CD4-positive, alpha-beta memory T cell (primary cell): ENCODE measurements around the gene PRSS53. TPM values are rescaled to one million over a fixed set of nuclear protein-coding genes. Genes with fewer than 3 reads are reported as not detected.

Source experiments
- CTCF ChIA-PET: fragments of 350-600 bp; sonication (Branson Sonifier 250); formaldehyde crosslinking; loops from one replicate; lab custom pipeline; 2021; ENCODE audit warnings: inconsistent platforms; ENCODE audit not compliant: partially characterized antibody; lab: Charles Lee
- POLR2A ChIA-PET: fragments of 350-600 bp; sonication (Branson Sonifier 250); formaldehyde crosslinking; loops from one replicate; lab custom pipeline; 2021; ENCODE audit not compliant: partially characterized antibody; lab: Charles Lee
- DNase-seq, 5 donors: peaks; one replicate each; pipeline versions ENCODE4 v3.0.0 to v3.0.0-alpha.2; 2020 to 2022; ENCODE audit warnings: mixed read lengths in 1 of 5
- H3K27ac ChIP-seq: one replicate; pipeline ENCODE4 v1.7.0; 2013; ENCODE audit warnings: low read depth, low read length
- H3K27me3 ChIP-seq: 2 replicates; pipeline ENCODE4 v1.7.0; 2013; ENCODE audit warnings: mild to moderate bottlenecking, low read length, moderate library complexity; ENCODE audit not compliant: insufficient read depth
- H3K36me3 ChIP-seq: 2 replicates; pipeline ENCODE4 v1.7.0; 2013; ENCODE audit warnings: mild to moderate bottlenecking, low read length, moderate library complexity; ENCODE audit not compliant: insufficient read depth
- H3K4me1 ChIP-seq: 2 replicates; pipeline ENCODE4 v1.7.0; 2013; ENCODE audit warnings: mild to moderate bottlenecking, low read length, moderate library complexity; ENCODE audit not compliant: insufficient read depth
- H3K4me3 ChIP-seq, 2 donors: one replicate each; pipeline ENCODE4 v1.7.0; 2013; ENCODE audit warnings: low read length in 2 of 2, mild to moderate bottlenecking in 1 of 2
- H3K9me3 ChIP-seq, 2 donors: one replicate each; pipeline ENCODE4 v1.7.0; 2013; ENCODE audit warnings: low read length in 2 of 2, control low read depth in 1 of 2; ENCODE audit not compliant: control insufficient read depth in 1 of 2
- H3K27ac Mint-ChIP-seq, 7 donors: one replicate each; pipeline ENCODE4 v1.8.0; 2020 to 2021; ENCODE audit warnings: mixed read lengths in 7 of 7, mild to moderate bottlenecking in 6 of 7, inconsistent platforms in 3 of 7, moderate library complexity in 3 of 7
- H3K27me3 Mint-ChIP-seq, 2 donors: one replicate each; pipeline ENCODE4 v1.8.0; 2020 to 2021; ENCODE audit warnings: mixed read lengths in 2 of 2
- H3K36me3 Mint-ChIP-seq, 2 donors: one replicate each; pipeline ENCODE4 v1.8.0; 2020 to 2021; ENCODE audit warnings: mixed read lengths in 2 of 2, inconsistent platforms in 1 of 2, mild to moderate bottlenecking in 1 of 2
- H3K4me1 Mint-ChIP-seq, 4 donors: one replicate each; pipeline ENCODE4 v1.8.0; 2020 to 2021; ENCODE audit warnings: mixed read lengths in 4 of 4, mild to moderate bottlenecking in 1 of 4
- H3K4me3 Mint-ChIP-seq, 8 donors: one replicate each; pipeline ENCODE4 v1.8.0; 2020 to 2021; ENCODE audit warnings: mixed read lengths in 8 of 8, mild to moderate bottlenecking in 7 of 8, moderate library complexity in 6 of 8, inconsistent platforms in 3 of 8
- H3K9me3 Mint-ChIP-seq, 8 donors: one replicate each; pipeline ENCODE4 v1.8.0; 2020 to 2021; ENCODE audit warnings: mixed read lengths in 8 of 8, mild to moderate bottlenecking in 5 of 8, inconsistent platforms in 3 of 8, moderate library complexity in 1 of 8
- intact Hi-C: fragments of 100-400 bp; cut with micrococcal nuclease; formaldehyde crosslinking; loops from one replicate; pipeline ENCODE4 v1.15.1; 2023
- polyA plus RNA-seq, 2 donors: library from polyadenylated mRNA; unstranded; fragments of 300-500 nt; fragmentation: Illumina TruSeq; gene quantifications; one replicate each; pipeline ENCODE4 v1.2.3, GENCODE V29; 2021
- total RNA-seq, 2 experiments: library from RNA; stranded (reverse); gene quantifications; one replicate each; pipeline ENCODE4 v1.2.3, GENCODE V29; 2021

The PRSS53 gene
- total and polyA plus RNA-seq, 4 experiments from 2014 or later = 0.43 to 13.5 (median 7.0) TPM

DNA sequence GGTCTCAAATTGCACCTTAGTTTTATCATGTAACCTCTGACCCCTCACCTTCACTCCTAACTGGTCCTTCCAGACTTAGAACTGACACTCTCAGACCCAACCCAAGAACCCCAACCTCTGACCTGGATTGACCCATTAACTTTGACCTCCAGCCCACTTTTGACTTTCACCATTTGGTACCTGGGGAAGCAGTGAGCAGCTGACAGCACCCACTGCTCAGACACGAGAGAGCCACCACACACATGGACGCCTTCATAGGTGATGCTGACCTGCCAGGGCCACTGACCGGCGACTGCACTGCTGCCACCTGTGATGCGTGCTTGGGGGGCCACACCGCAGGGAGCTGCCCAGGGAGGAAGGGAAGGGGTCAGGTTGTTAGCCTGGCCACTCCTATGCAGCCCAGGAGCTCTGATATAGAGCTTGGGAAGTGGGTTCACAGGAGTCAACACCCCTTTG is 44.3 kb upstream of the PRSS53 start:
- peaks cover 12 to 30% of the 10 kb centered on the region in 2 donors for H3K36me3 Mint-ChIP-seq
- no peaks in the 10 kb centered on the region for H3K4me1 ChIP-seq
- DNase-seq = no peak
- no peak overlapping the region for H3K27ac ChIP-seq
- H3K36me3 ChIP-seq = peaks cover 19% of the 10 kb centered on the region
- H3K4me3 Mint-ChIP-seq = no peak overlapping the region
- ChIA-PET POLR2A (interaction anchor here (1.0 to 1.5 kb wide), 2 partner anchors 9 to 15 kb away, joined by 3 to 6 read pairs; partner anchors contain the start of gene KAT8), CTCF (interaction anchor here (2.6 kb wide), 1 partner anchor 9 kb away, joined by 10 read pairs; no protein-coding TSS in a partner anchor)
- H3K4me1 Mint-ChIP-seq = peaks cover 0 to 3% (median 0%) of the 10 kb centered on the region in 4 donors
- no peak overlapping the region for H3K4me3 ChIP-seq
- no peaks in the 10 kb centered on the region for H3K27me3 ChIP-seq
- H3K9me3 Mint-ChIP-seq = no peaks in the 10 kb centered on the region
- H3K9me3 ChIP-seq = no peaks in the 10 kb centered on the region
- intact Hi-C loops = no loop called here
- no peak overlapping the region for H3K27ac Mint-ChIP-seq
- H3K27me3 Mint-ChIP-seq = no peaks in the 10 kb centered on the region

DNA sequence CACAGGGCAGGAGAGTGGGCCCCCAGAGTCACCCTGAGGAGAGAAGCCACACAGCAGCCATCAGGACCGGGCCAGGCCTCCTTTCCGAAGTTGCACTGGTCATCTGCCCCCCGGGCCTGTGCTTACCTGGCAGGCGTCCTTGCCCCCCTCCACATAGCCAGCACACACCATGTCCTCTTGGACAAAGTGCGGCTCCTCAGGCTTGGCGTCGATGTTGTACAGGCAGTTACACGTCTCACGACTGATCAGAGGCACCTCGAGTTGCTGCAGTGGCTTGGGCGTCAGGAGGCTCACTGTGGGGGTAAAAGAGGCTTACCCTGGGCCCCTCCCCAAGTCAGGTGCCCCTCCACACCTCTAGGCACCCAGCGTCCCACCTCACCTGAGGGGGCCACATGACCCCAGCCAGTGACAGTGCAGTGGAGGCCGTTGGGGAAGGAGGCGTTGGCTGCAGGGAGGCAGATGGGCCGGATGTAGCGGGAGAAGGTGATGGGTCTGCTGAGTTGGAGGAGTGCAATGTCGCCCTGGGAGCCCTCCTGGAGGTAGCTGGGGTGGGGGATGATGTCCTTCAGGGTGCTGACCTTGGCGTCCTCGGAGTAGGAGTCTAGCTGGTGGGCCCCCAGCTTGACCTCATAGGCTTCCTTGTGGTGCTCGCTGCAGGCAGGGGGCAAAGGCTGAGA is 43.7 kb upstream of the PRSS53 start:
- intact Hi-C loops = no loop called here
- H3K4me1 ChIP-seq = no peaks in the 10 kb centered on the region
- Mint-ChIP-seq H3K9me3 (no peaks in the 10 kb centered on the region), H3K36me3 (peaks cover 16 to 36% of the 10 kb centered on the region in 2 donors), H3K4me3 (no peak overlapping the region), H3K4me1 (peaks cover 0 to 3% (median 0%) of the 10 kb centered on the region in 4 donors), H3K27me3 (no peaks in the 10 kb centered on the region), H3K27ac (peak overlapping the region in 1 of 7 donors; percentile 4)
- H3K36me3 ChIP-seq = peaks cover 24% of the 10 kb centered on the region
- H3K27me3 ChIP-seq = no peaks in the 10 kb centered on the region
- ChIA-PET CTCF (interaction anchor here (2.6 kb wide), 1 partner anchor 10 kb away, joined by 10 read pairs; no protein-coding TSS in a partner anchor), POLR2A (interaction anchor here (1.0 to 1.5 kb wide), 3 partner anchors 10 to 15 kb away, joined by 3 to 7 read pairs (median 6); partner anchors contain the start of gene KAT8)
- no peak overlapping the region for H3K4me3 ChIP-seq
- no peak for DNase-seq
- no peak overlapping the region for H3K27ac ChIP-seq
- no peaks in the 10 kb centered on the region for H3K9me3 ChIP-seq

DNA sequence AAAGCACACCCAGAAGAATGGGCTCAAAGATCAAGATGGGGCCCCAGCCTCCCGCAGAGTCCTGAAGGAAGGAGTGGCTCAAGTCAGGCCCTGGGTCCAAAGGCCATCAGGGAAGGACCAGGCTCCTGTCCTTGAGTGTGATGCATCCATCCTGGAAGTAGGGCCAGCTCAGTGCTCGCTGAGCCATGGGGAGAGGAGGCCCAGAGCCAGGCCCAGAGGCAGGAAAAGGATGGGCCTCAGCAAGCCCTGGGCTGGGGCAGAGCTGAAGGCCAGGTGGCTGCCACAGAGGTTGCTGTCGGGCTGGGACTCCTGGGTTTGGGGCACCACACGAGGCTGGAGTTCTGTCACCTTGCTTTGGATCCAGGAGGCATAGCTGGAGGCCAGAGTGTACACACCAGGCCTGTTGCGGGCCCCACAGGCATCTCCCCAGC is 43.1 kb upstream of the PRSS53 start:
- Mint-ChIP-seq H3K4me3 (no peak overlapping the region), H3K36me3 (peaks cover 16 to 39% of the 10 kb centered on the region in 2 donors), H3K27ac (no peak overlapping the region), H3K27me3 (no peaks in the 10 kb centered on the region), H3K4me1 (peaks cover 0 to 3% (median 0%) of the 10 kb centered on the region in 4 donors), H3K9me3 (no peaks in the 10 kb centered on the region)
- Histone ChIP-seq H3K4me3 (no peak overlapping the region), H3K27me3 (no peaks in the 10 kb centered on the region), H3K36me3 (peaks cover 30% of the 10 kb centered on the region), H3K4me1 (no peaks in the 10 kb centered on the region), H3K27ac (no peak overlapping the region), H3K9me3 (no peaks in the 10 kb centered on the region)
- ChIA-PET CTCF (interaction anchor here (1.5 kb wide), 1 partner anchor 10 kb away, joined by 3 read pairs; no protein-coding TSS in a partner anchor), POLR2A (interaction anchor here (1.1 kb wide), 2 partner anchors 11 to 14 kb away, joined by 3 to 7 read pairs; partner anchors contain the start of gene KAT8)
- no peak for DNase-seq
- intact Hi-C loops = no loop called here

DNA sequence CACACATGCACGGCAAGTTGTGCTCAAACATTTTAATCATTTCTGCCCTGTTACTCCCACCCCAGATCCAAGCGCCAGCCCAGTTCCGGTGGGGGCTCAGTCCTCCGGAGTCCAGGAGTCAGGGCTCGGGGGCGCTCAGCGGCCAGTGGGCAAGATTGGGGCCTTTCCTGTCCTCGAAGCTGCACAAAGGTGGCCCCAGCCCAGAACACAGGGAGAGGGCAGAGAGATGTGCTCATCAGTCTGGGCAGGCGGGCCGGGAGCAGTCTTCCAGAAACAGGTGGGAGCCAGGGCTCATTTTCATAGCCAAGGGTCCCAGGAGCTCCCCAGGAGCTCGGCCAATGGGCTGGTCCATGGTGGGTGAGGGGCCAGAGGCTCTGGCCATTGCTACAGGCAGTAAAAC is 42.7 kb upstream of the PRSS53 start:
- peaks cover 17 to 40% of the 10 kb centered on the region in 2 donors for H3K36me3 Mint-ChIP-seq
- H3K27ac Mint-ChIP-seq = no peak overlapping the region
- no peak overlapping the region for H3K27ac ChIP-seq
- no peaks in the 10 kb centered on the region for H3K9me3 Mint-ChIP-seq
- CTCF ChIA-PET = interaction anchor here (1.5 kb wide), 1 partner anchor 11 kb away, joined by 3 read pairs; no protein-coding TSS in a partner anchor
- POLR2A ChIA-PET = interaction anchor here (1.1 kb wide), 2 partner anchors 11 to 14 kb away, joined by 3 to 7 read pairs; partner anchors contain the start of gene KAT8
- no peaks in the 10 kb centered on the region for H3K27me3 ChIP-seq
- no peaks in the 10 kb centered on the region for H3K9me3 ChIP-seq
- intact Hi-C loops = no loop called here
- DNase-seq = no peak
- H3K4me1 Mint-ChIP-seq = peaks cover 0 to 3% (median under 1%) of the 10 kb centered on the region in 4 donors
- peaks cover 31% of the 10 kb centered on the region for H3K36me3 ChIP-seq
- no peak overlapping the region for H3K4me3 Mint-ChIP-seq
- no peaks in the 10 kb centered on the region for H3K27me3 Mint-ChIP-seq
- no peaks in the 10 kb centered on the region for H3K4me1 ChIP-seq
- no peak overlapping the region for H3K4me3 ChIP-seq

DNA sequence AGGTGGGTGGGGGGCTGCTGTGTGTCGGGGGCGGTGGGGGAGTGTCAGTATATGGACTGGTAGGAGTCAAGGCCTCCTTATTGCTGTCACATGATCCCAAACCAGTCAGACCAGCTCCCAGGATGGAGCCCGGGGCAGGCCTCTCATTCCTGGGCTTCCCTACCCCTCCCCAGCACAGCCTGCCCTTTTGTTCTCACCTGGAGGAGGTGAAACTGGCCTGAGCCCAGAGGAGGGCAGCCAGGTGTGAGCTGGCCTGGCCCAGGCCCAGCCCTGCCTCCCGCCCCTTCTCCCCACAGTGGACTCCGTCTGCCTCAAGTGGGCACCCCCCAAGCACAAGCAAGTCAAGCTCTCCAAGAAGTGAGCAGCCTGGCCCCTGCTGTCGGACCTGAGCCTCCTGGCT is 42.2 kb upstream of the PRSS53 start:
- H3K27me3 Mint-ChIP-seq = no peaks in the 10 kb centered on the region
- Histone ChIP-seq H3K9me3 (no peaks in the 10 kb centered on the region), H3K27ac (no peak overlapping the region), H3K4me1 (no peaks in the 10 kb centered on the region), H3K4me3 (no peak overlapping the region), H3K27me3 (no peaks in the 10 kb centered on the region), H3K36me3 (peaks cover 31% of the 10 kb centered on the region)
- peaks cover 22 to 45% of the 10 kb centered on the region in 2 donors for H3K36me3 Mint-ChIP-seq
- no peak overlapping the region for H3K27ac Mint-ChIP-seq
- H3K4me1 Mint-ChIP-seq = peaks cover 0 to 5% (median 1%) of the 10 kb centered on the region in 4 donors
- no peaks in the 10 kb centered on the region for H3K9me3 Mint-ChIP-seq
- intact Hi-C loops = no loop called here
- no peak for DNase-seq
- CTCF ChIA-PET = interaction anchor here (1.5 kb wide), 1 partner anchor 11 kb away, joined by 3 read pairs; no protein-coding TSS in a partner anchor
- POLR2A ChIA-PET = interaction anchor here (0.6 to 1.1 kb wide), 3 partner anchors 9 to 13 kb away, joined by 3 to 7 read pairs (median 3); partner anchors contain the start of gene KAT8
- H3K4me3 Mint-ChIP-seq = no peak overlapping the region

DNA sequence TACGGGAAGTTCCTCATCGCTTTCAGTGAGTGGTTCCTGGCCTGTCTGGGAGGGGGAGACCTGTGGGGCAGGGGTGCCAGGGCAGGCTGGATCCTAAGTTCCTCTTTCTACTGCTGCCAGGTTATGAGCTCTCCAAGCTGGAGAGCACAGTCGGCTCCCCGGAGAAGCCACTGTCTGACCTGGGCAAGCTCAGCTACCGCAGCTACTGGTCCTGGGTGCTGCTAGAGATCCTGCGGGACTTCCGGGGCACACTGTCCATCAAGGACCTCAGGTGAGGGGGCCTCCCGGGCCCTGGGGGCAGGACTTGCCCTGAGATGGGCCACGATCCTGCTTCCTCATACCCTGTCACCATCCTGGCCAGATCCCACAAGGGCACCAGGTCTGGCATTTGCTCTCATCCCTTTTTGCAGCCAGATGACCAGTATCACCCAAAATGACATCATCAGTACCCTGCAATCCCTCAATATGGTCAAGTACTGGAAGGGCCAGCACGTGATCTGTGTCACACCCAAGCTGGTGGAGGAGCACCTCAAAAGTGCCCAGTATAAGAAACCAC is 41.7 kb upstream of the PRSS53 start:
- Mint-ChIP-seq H3K4me3 (no peak overlapping the region), H3K27ac (no peak overlapping the region), H3K9me3 (no peaks in the 10 kb centered on the region), H3K36me3 (peaks cover 25 to 49% of the 10 kb centered on the region in 2 donors), H3K4me1 (peaks cover 0 to 5% (median 0%) of the 10 kb centered on the region in 4 donors), H3K27me3 (no peaks in the 10 kb centered on the region)
- Histone ChIP-seq H3K4me1 (no peaks in the 10 kb centered on the region), H3K27ac (no peak overlapping the region), H3K9me3 (no peaks in the 10 kb centered on the region), H3K27me3 (no peaks in the 10 kb centered on the region), H3K4me3 (no peak overlapping the region), H3K36me3 (peaks cover 31% of the 10 kb centered on the region)
- POLR2A ChIA-PET = interaction anchor here (0.6 to 1.8 kb wide), 3 partner anchors 9 to 13 kb away, joined by 3 to 8 read pairs (median 3); partner anchors contain the start of gene KAT8
- intact Hi-C loops = no loop called here
- CTCF ChIA-PET = interaction anchor here (0.9 to 1.5 kb wide), 2 partner anchors 12 to 22 kb away, joined by 3 read pairs; partner anchors contain the start of gene BCKDK
- no peak for DNase-seq
